Measurements from ENCODE around the gene ATP1B3. TPM values are rescaled to one million over a fixed set of nuclear protein-coding genes. Genes with fewer than 3 reads are reported as not detected.
A peak's percentile ranks its signal among the peaks of the same experiment; 100 is the strongest.

The ATP1B3 gene
- total RNA-seq (100 to 1,000 TPM in 3 of 7 donors, 10 to 100 TPM in 4; 36.7 to 140 (median 51.2) TPM), polyA plus RNA-seq (10 to 100 TPM; 44.4 to 91.0 TPM)
- long read RNA-seq, donor 1, transcript ATP1B3-201 (7 exons, 1,811 nt) = major isoform, 271 of 297 reads
- long read RNA-seq, donor 1, partial matches to known transcripts = 9 of 297 reads
- long read RNA-seq, donor 1, other reads (novel, unspliced or antisense) = 17 of 297 reads
- long read RNA-seq, donor 2, transcript ATP1B3-201 (7 exons, 1,811 nt) = major isoform, 60 of 121 reads
- long read RNA-seq, donor 2, partial matches to known transcripts = 61 of 121 reads
- long read RNA-seq, donor 2, other reads (novel, unspliced or antisense) = 0 of 121 reads
- long read RNA-seq, donor 3, transcript ATP1B3-201 (7 exons, 1,811 nt) = major isoform, 58 of 63 reads
- long read RNA-seq, donor 3, partial matches to known transcripts = 0 of 63 reads
- long read RNA-seq, donor 3, other reads (novel, unspliced or antisense) = 5 of 63 reads

GRCh38 chr3:141876381-141876890, at the start of gene ATP1B3:
Gene ATP1B3 (plus strand): TSS chr3:141876643. CDS start chr3:141876802, 159 bp downstream.
- intact Hi-C loops (cut with DNase I) = loop anchor here in 2 of 4 donors (2.0 to 5.0 kb wide), 2 partner anchors 121 to 138 kb away; partner anchors contain the start of gene RNF7 (in 2 of the 2)
- 1 to 2% (median 2%) methylated on average over 40 to 69 of the region's 69 CpGs for WGBS, 3 donors
- Histone ChIP-seq H3K9me3 (no peaks in the 10 kb centered on the region), H3K4me3 (peak within 1 kb of the TSS; percentile 92), H3K4me1 (ENCODE audit: insufficient read depth) (no peaks in the 10 kb centered on the region), H3K27ac (peak within 1 kb of the TSS; percentile 96 to 98), H3K27me3 (no peaks in the 10 kb centered on the region), H3K36me3 (no peaks in the 10 kb centered on the region)
- TF ChIP-seq POLR2A (IDR thresholded peaks at IDR 0.05) = peak; percentile 86
- no peak for TF ChIP-seq EP300 (IDR thresholded peaks at IDR 0.05)
- TF ChIP-seq, protein P1, sequence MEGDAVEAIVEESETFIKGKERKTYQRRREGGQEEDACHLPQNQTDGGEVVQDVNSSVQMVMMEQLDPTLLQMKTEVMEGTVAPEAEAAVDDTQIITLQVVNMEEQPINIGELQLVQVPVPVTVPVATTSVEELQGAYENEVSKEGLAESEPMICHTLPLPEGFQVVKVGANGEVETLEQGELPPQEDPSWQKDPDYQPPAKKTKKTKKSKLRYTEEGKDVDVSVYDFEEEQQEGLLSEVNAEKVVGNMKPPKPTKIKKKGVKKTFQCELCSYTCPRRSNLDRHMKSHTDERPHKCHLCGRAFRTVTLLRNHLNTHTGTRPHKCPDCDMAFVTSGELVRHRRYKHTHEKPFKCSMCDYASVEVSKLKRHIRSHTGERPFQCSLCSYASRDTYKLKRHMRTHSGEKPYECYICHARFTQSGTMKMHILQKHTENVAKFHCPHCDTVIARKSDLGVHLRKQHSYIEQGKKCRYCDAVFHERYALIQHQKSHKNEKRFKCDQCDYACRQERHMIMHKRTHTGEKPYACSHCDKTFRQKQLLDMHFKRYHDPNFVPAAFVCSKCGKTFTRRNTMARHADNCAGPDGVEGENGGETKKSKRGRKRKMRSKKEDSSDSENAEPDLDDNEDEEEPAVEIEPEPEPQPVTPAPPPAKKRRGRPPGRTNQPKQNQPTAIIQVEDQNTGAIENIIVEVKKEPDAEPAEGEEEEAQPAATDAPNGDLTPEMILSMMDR (IDR thresholded peaks at IDR 0.05) = peak in 2 of 3 donors; percentile 22 to 30
- DNase-seq = peak; percentile 83 to 90 (median 86)

- Histone ChIP-seq H3K4me3 (no peak overlapping the region), H3K36me3 (no peaks in the 10 kb centered on the region), H3K27ac (no peak overlapping the region), H3K4me1 (ENCODE audit: insufficient read depth) (no peaks in the 10 kb centered on the region), H3K9me3 (no peaks in the 10 kb centered on the region), H3K27me3 (no peaks in the 10 kb centered on the region)
- no peak for TF ChIP-seq EP300 (IDR thresholded peaks at IDR 0.05)
- TF ChIP-seq, protein P1 (IDR thresholded peaks at IDR 0.05) = no peak
- TF ChIP-seq POLR2A (IDR thresholded peaks at IDR 0.05) = no peak
- DNase-seq = no peak
- intact Hi-C loops (cut with DNase I) = no loop called here
These were observed 48.0 kb upstream of the ATP1B3 start for GRCh38 chr3:141828487-141828886.

DNA sequence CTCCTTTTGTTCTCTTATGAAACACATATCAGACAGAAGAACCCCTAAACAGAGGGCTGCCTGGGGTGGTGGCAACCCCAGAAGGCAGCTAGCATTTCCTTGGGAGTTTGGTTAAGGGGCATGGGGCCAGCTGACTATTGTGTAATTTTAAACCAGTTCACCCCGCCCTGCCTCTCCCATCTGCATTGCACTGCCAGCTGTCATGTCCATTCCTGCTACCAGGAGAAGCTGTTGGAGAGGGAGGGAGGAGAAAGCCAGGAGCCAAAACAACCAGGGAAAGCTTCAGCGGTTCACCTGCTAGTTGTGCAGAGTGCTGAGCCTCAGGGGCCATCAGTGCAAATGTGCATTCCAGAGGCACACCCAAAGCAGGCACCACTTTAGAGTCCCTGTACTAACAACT, 47.6 kb upstream of the ATP1B3 start:
- 42 to 49% (median 44%) methylated on average over 2 of the region's 2 CpGs for WGBS, 3 donors
- Histone ChIP-seq H3K27me3 (no peaks in the 10 kb centered on the region), H3K27ac (no peak overlapping the region), H3K4me1 (ENCODE audit: insufficient read depth) (no peaks in the 10 kb centered on the region), H3K9me3 (no peaks in the 10 kb centered on the region), H3K4me3 (no peak overlapping the region), H3K36me3 (no peaks in the 10 kb centered on the region)
- DNase-seq = no peak
- TF ChIP-seq EP300 (IDR thresholded peaks at IDR 0.05) (no peak), POLR2A (IDR thresholded peaks at IDR 0.05) (no peak)
- TF ChIP-seq, protein P1 (IDR thresholded peaks at IDR 0.05) = no peak
- intact Hi-C loops (cut with DNase I) = no loop called here

DNA sequence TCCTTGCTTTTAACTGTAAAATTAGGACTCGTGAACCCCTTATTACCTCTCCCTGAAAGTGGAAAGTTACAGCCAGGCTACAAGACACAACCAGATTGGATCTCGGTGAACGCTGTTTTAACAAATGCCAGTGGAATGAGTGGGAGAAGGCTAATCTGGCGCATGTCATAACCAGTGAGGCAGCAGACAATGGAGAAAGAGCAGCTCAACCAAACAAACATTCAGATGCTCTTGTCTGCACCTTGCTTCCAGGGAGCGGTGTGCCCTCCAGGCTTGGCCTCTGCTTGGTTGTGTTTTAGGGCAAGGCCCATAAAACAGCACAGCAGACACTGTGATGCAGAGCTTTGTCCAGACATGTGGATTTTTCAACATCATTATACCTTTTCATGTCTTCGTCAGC, 45.9 kb upstream of the ATP1B3 start:
- intact Hi-C loops (cut with DNase I) = no loop called here
- Histone ChIP-seq H3K36me3 (no peaks in the 10 kb centered on the region), H3K9me3 (no peaks in the 10 kb centered on the region)

GRCh38 chr3:141834292-141834691, 42.2 kb upstream of the ATP1B3 start:
- Histone ChIP-seq H3K27ac (no peak overlapping the region), H3K36me3 (no peaks in the 10 kb centered on the region), H3K4me3 (no peak overlapping the region), H3K27me3 (no peaks in the 10 kb centered on the region), H3K4me1 (ENCODE audit: insufficient read depth) (no peaks in the 10 kb centered on the region), H3K9me3 (no peaks in the 10 kb centered on the region)
- intact Hi-C loops (cut with DNase I) = no loop called here
- TF ChIP-seq EP300 (IDR thresholded peaks at IDR 0.05) (no peak), POLR2A (IDR thresholded peaks at IDR 0.05) (no peak)
- TF ChIP-seq, protein P1 (IDR thresholded peaks at IDR 0.05) = no peak
- DNase-seq = no peak
- WGBS, 3 donors = 97 to 99% (median 98%) methylated on average over 3 of the region's 3 CpGs

More for the DNA sequence above, 45.9 kb upstream of the ATP1B3 start:
- TF ChIP-seq POLR2A (IDR thresholded peaks at IDR 0.05) = no peak
- 30 to 44% (median 41%) methylated on average over 6 of the region's 6 CpGs for WGBS, 3 donors
- Histone ChIP-seq H3K27ac (no peak overlapping the region), H3K4me3 (no peak overlapping the region), H3K27me3 (no peaks in the 10 kb centered on the region), H3K4me1 (ENCODE audit: insufficient read depth) (no peaks in the 10 kb centered on the region)
- DNase-seq = no peak

Data from ovary (tissue), 10 donors.